Stomach (tissue), 9 donors: ENCODE measurements around the gene HYAL2. TPM values are rescaled to one million over a fixed set of nuclear protein-coding genes. Genes with fewer than 3 reads are reported as not detected.

Experiments
- DNase-seq, 2 donors: peaks; one replicate each; pipeline versions ENCODE4 v3.0.0 to v3.0.0-alpha.2; 2013 to 2019
- H3K27ac ChIP-seq, 5 donors: fragments of 200-600 bp in 4 of 5; sonication (generic) in 4 of 5; one replicate each; pipeline ENCODE4 v1.5.1; 2013 to 2019; ENCODE audit warnings: mild to moderate bottlenecking in 1 of 5, moderate library complexity in 1 of 5
- H3K27me3 ChIP-seq, 3 donors: fragments of 200-600 bp; sonication (generic); one replicate each; pipeline ENCODE4 v1.5.1; 2017 to 2019; ENCODE audit warnings: mixed run types in 1 of 3
- H3K36me3 ChIP-seq, 4 donors: fragments of 200-600 bp; sonication (generic); 1 replicate in 3 of 4; 2 replicates in 1 of 4; pipeline ENCODE4 v1.5.1; 2016 to 2019
- H3K4me1 ChIP-seq, 4 donors: fragments of 200-600 bp; sonication (generic); one replicate each; pipeline ENCODE4 v1.5.1; 2016 to 2019
- H3K4me3 ChIP-seq, 4 donors: fragments of 200-600 bp; sonication (generic) in 3 of 4; one replicate each; pipeline ENCODE4 v1.5.1; 2016 to 2019; ENCODE audit warnings: mild to moderate bottlenecking in 1 of 4
- H3K9me3 ChIP-seq, 4 donors: fragments of 200-600 bp; sonication (generic); one replicate each; pipeline ENCODE4 v1.5.1; 2016 to 2019
- CTCF ChIP-seq, 7 experiments: fragments of 450-650 bp in 4 of 7; fragments of 200-600 bp in 3 of 7; sonication (generic) in 3 of 7; IDR thresholded peaks; one replicate each; pipeline ENCODE4 v1.5.1; 2016 to 2019; ENCODE audit warnings: antibody characterized with exemption in 7 of 7, control low read depth in 2 of 7, mild to moderate bottlenecking in 1 of 7
- EP300 ChIP-seq: sonication (generic); formaldehyde crosslinking; IDR thresholded peaks from one replicate; pipeline ENCODE4 v1.6.1; 2017; ENCODE audit warnings: antibody characterized with exemption
- POLR2A ChIP-seq, 4 donors: fragments of 450-650 bp; IDR thresholded peaks; one replicate each; pipeline ENCODE4 v1.6.1; 2016; ENCODE audit warnings: antibody characterized with exemption in 4 of 4, control low read depth in 2 of 4, mild to moderate bottlenecking in 1 of 4, moderate library complexity in 1 of 4
- POLR2AphosphoS5 ChIP-seq, 3 donors: sonication (generic); formaldehyde crosslinking; IDR thresholded peaks; one replicate each; pipeline ENCODE4 v1.6.1; 2016; ENCODE audit warnings: antibody characterized with exemption in 3 of 3
- WGBS, 5 donors: extraction: QIAGEN DNeasy Blood & Tissue Kit in 3 of 5; methylation state at CpG; one replicate each; pipeline versions ENCODE4 v1.1.5 to v1.1.7; 2013 to 2018; 5-methylcytosine and 5-hydroxymethylcytosine counted together
- intact Hi-C: fragments of 100-400 bp; cut with DNase I; formaldehyde crosslinking; loops from one replicate; pipeline ENCODE4 v1.15.1; 2023; ENCODE audit warnings: low total_unique reads
- polyA plus RNA-seq, 3 donors: library from polyadenylated mRNA; stranded (reverse); fragments of 200-250 nt; gene quantifications; one replicate each; pipeline ENCODE4 v1.2.3, GENCODE V29; 2013
- total RNA-seq, 5 donors: library from RNA; depleted of rRNA; stranded (reverse); fragments of >200 nt; gene quantifications; one replicate each; pipeline versions ENCODE4 v1.1.0 to v1.2.3, GENCODE V29; 2014 to 2016
- donor health status: healthy with polysubstance abuse.
- donor health status: Bipolar disorder and iron deficiency.
- donor health status: healthy.

The HYAL2 gene
- total and polyA plus RNA-seq, 8 donors: 11.1 to 96.4 (median 28.6) TPM

DNA sequence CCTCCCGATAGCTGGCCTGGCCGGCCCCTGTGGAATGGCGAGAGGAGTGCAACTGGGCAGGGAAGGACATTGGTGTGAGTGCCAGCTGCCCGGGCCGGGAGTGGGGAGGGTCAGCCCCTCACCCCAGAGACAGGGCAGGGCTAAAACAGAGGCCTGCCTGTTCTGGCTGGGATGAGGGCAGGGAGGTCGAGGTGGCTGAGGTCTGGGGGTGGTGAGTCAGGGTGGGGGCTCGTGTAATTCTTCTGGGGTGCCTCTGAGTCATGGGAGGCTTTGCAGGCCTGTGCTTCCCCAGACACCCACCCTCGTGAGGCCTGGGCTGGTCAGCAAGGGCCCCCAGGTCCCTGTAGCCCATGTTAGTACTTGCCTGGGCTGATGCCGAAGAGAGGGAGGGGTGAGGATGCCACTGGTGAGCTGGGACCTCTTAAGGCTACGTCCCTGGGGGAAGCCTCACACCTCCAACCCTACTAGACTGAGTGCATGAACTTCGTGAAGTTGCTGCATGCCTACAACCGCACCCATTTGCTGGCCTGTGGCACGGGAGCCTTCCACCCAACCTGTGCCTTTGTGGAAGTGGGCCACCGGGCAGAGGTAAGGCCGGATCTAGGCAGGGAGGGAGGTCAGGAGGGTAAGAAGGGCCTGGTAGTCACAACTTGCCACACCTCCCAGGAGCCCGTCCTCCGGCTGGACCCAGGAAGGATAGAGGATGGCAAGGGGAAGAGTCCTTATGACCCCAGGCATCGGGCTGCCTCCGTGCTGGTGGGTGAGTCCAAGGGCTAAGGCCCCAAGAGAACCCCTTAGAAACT is 51.9 kb downstream of the HYAL2 start:
- Histone ChIP-seq H3K4me3 (peak overlapping the region; percentile 28 to 46 (median 42)), H3K36me3 (peaks cover 0 to 26% (median 3%) of the 10 kb centered on the region in 4 donors), H3K9me3 (no peaks in the 10 kb centered on the region), H3K27ac (peak overlapping the region; percentile 88 to 98 (median 95)), H3K4me1 (peaks cover 71 to 100% (median 88%) of the 10 kb centered on the region in 4 donors), H3K27me3 (peaks cover 0 to 31% (median 20%) of the 10 kb centered on the region in 3 donors)
- 35 to 63% (median 48%) methylated on average over 17 to 19 of the region's 19 CpGs for WGBS, 5 donors
- no peak for TF ChIP-seq EP300
- TF ChIP-seq POLR2A (IDR thresholded peaks at IDR 0.05): no peak
- TF ChIP-seq CTCF (IDR thresholded peaks at IDR 0.05): no peak
- no peak for TF ChIP-seq POLR2AphosphoS5 (IDR thresholded peaks at IDR 0.05)
- intact Hi-C loops: loop anchor here (5.0 to 10.0 kb wide), 2 partner anchors 46 to 78 kb away; partner anchors contain the start of gene GNAT1
- DNase-seq: no peak

- H3K4me3 ChIP-seq: peak overlapping the region; percentile 28 to 46 (median 42)
These were observed 52.5 kb downstream of the HYAL2 start for GRCh38 chr3:50269977-50270413.

DNA sequence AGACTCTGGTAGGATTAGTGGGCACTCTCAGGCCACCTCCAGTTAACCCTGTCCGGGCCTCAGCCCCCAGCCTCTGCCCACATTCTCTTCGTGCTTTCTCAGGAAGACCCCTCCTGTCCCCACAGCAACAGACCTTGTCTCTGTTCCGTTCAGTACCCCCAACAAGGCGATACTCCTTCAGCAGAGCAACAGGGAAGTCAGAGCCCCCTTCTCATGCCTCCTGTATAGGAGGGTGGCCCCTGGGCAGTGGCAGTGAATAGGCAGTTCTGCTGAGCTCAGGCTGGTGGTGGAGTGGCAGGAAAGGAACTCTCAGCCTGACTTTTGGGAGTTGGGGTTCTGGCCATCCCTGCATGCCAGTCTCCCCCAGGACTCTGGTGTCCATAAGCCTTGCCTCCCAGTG is 53.1 kb downstream of the HYAL2 start:
- H3K4me1 ChIP-seq: peaks cover 76 to 100% (median 90%) of the 10 kb centered on the region in 4 donors
- no peaks in the 10 kb centered on the region for H3K9me3 ChIP-seq
- H3K4me3 ChIP-seq: peak overlapping the region; percentile 28 to 46 (median 42)
- 32 to 39% (median 33%) methylated on average over 4 of the region's 4 CpGs; no CpG with 5 or more reads in 1 of the 5 donors for WGBS, 5 donors
- peaks cover 0 to 14% (median 0%) of the 10 kb centered on the region in 4 donors for H3K36me3 ChIP-seq
- no peak for DNase-seq
- H3K27ac ChIP-seq: peak overlapping the region; percentile 88 to 98 (median 95)
- TF ChIP-seq EP300 (no peak), POLR2AphosphoS5 (IDR thresholded peaks at IDR 0.05) (no peak), POLR2A (IDR thresholded peaks at IDR 0.05) (no peak), CTCF (IDR thresholded peaks at IDR 0.05) (no peak)
- intact Hi-C loops: no loop called here
- H3K27me3 ChIP-seq: peaks cover 0 to 19% (median 8%) of the 10 kb centered on the region in 3 donors

More at GRCh38 chr3:50269977-50270413, 52.5 kb downstream of the HYAL2 start:
- Histone ChIP-seq H3K36me3 (peaks cover 0 to 19% (median 0%) of the 10 kb centered on the region in 4 donors), H3K27me3 (peaks cover 0 to 24% (median 14%) of the 10 kb centered on the region in 3 donors), H3K27ac (peak overlapping the region; percentile 88 to 98 (median 95)), H3K4me1 (peaks cover 71 to 100% (median 90%) of the 10 kb centered on the region in 4 donors), H3K9me3 (no peaks in the 10 kb centered on the region)
- DNase-seq: no peak
- intact Hi-C loops: loop anchor here (5.0 to 10.0 kb wide), 2 partner anchors 45 to 78 kb away; partner anchors contain the start of gene GNAT1
- no peak for TF ChIP-seq CTCF (IDR thresholded peaks at IDR 0.05)
- no peak for TF ChIP-seq EP300
- TF ChIP-seq POLR2AphosphoS5 (IDR thresholded peaks at IDR 0.05): peak in 1 of 3 donors; percentile 16
- TF ChIP-seq POLR2A (IDR thresholded peaks at IDR 0.05): no peak
- WGBS, 5 donors: 37 to 65% (median 40%) methylated on average over 6 to 8 of the region's 8 CpGs

DNA sequence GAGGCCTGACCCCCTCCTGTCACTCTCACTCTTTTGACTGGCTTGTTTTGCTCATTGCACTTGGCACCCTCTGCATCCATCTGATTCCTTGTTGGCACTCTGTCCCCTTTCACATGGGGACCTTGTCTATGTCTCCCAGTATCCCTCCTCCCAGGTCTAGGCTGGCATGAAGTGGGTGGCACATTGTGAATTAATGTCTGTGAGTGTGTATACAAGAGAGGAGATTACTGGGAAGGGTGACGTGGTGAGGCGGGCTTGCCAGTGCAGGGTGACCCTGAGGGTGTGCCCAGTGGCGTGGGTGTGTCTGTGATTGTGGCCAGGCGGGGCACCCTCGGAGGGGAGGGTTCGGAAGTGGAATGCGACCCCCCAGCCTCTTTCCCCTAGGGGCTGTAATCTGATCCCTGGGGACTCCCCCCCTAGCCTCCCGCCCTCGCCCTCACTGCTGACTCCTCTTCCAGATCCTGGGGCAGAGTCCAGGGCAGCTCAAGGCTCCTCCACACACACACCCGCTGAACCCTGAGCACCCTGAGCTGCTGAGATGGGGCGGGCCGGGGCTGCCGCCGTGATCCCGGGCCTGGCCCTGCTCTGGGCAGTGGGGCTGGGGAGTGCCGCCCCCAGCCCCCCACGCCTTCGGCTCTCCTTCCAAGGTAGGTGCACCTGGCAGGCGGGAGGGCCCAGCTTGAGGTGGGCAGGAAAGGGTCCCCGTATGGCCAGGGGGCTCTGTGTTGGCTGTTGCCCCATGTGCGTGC is 53.7 kb downstream of the HYAL2 start, which contains the start of gene SEMA3B:
TSS of gene SEMA3B (plus strand) at position 445 of the 749 bp plus-strand sequence. CDS start at position 539, 94 bp downstream.
- TF ChIP-seq POLR2AphosphoS5 (IDR thresholded peaks at IDR 0.05) (peak; percentile 22 to 89 (median 81)), EP300 (no peak), CTCF (IDR thresholded peaks at IDR 0.05) (no peak), POLR2A (IDR thresholded peaks at IDR 0.05) (peak in 1 of 4 donors; percentile 22)
- intact Hi-C loops: no loop called here
- Histone ChIP-seq H3K27ac (peak within 1 kb of the TSS; percentile 88 to 98 (median 95)), H3K36me3 (peaks cover 0 to 8% (median 0%) of the 10 kb centered on the region in 4 donors), H3K4me3 (peak within 1 kb of the TSS; percentile 40 to 52 (median 45)), H3K4me1 (peaks cover 75 to 100% (median 88%) of the 10 kb centered on the region in 4 donors), H3K27me3 (peaks cover 0 to 13% (median 6%) of the 10 kb centered on the region in 3 donors), H3K9me3 (no peaks in the 10 kb centered on the region)
- 13 to 31% (median 26%) methylated on average over 15 to 21 of the region's 21 CpGs for WGBS, 5 donors
- DNase-seq: peak; percentile 93 to 96
